Limb (tissue), 2 donors: ENCODE measurements around the gene NOG.

Experiments used
- DNase-seq, 2 donors: peaks; one replicate each; pipeline ENCODE4 v3.0.0-alpha.2; 2016; ENCODE audit errors: extremely low spot score in 2 of 2

NOG gene

GRCh38 chr17:56593646-56594319, at the start of gene NOG:
TSS of gene NOG (plus strand) at chr17:56593699. CDS start at chr17:56594224, 525 bp downstream.
- DNase-seq = peak; percentile 65 to 85

- DNase-seq = peak; percentile 27 to 51
These were observed 48.4 kb upstream of the NOG start for GRCh38 chr17:56545106-56545505.

GRCh38 chr17:56545930-56546329, 47.6 kb upstream of the NOG start:
- no peak for DNase-seq

GRCh38 chr17:56548661-56549060, 44.8 kb upstream of the NOG start:
- DNase-seq = no peak

- DNase-seq = peak in 1 of 2 donors; percentile 23
These were observed 44.0 kb upstream of the NOG start for GRCh38 chr17:56549501-56549900.

- DNase-seq = no peak
These were observed 35.8 kb upstream of the NOG start for GRCh38 chr17:56557682-56558081.

GRCh38 chr17:56558088-56558487, 35.4 kb upstream of the NOG start:
- DNase-seq = no peak

GRCh38 chr17:56570199-56570598, 23.3 kb upstream of the NOG start:
- DNase-seq = no peak

- no peak for DNase-seq
These were observed 22.0 kb upstream of the NOG start for GRCh38 chr17:56571456-56571855.

- DNase-seq = no peak
These were observed 16.2 kb upstream of the NOG start for GRCh38 chr17:56577190-56577842.

GRCh38 chr17:56577843-56578204, 15.7 kb upstream of the NOG start:
- peak in 1 of 2 donors; percentile 57 for DNase-seq

GRCh38 chr17:56581635-56582627, 11.6 kb upstream of the NOG start:
- DNase-seq = no peak

- DNase-seq = no peak
These were observed 9.7 kb upstream of the NOG start for GRCh38 chr17:56583772-56584171.

GRCh38 chr17:56587298-56587697, 6.2 kb upstream of the NOG start:
- DNase-seq = no peak

GRCh38 chr17:56592487-56593085, 913 bp upstream of the NOG start:
- DNase-seq = peak; percentile 58 to 87

- DNase-seq = peak; percentile 50 to 88
These were observed 333 bp upstream of the NOG start for GRCh38 chr17:56593086-56593645.

GRCh38 chr17:56594320-56595107, 1.0 kb downstream of the NOG start:
- DNase-seq = peak in 1 of 2 donors; percentile 65

GRCh38 chr17:56595108-56595418, 1.6 kb downstream of the NOG start:
- no peak for DNase-seq

- DNase-seq = peak in 1 of 2 donors; percentile 65
These were observed 2.6 kb downstream of the NOG start for GRCh38 chr17:56595831-56596690.
